PC-9 (cell line): ENCODE results near the gene WASHC1. TPM values are rescaled to one million over a fixed set of nuclear protein-coding genes. Genes with fewer than 3 reads are reported as not detected.
"Not testable (repeated sequence)": the region's sequence is repeated elsewhere in the genome, so short reads cannot be mapped to it uniquely, and the experiment has no call there.

Experiments used
- BruUV-seq: library from RNA; stranded (reverse); fragments of 400-500 nt; replicated peaks from 2 replicates; lab custom pipeline; 2021; lab: Mats Ljungman, UMichigan
- CTCF ChIA-PET: fragments of 300-600 bp; sonication (Branson Sonifier 250); formaldehyde crosslinking; loops from one replicate; lab custom pipeline; 2022; ENCODE audit warnings: antibody characterized with exemption; lab: Charles Lee
- POLR2A ChIA-PET: fragments of 300-600 bp; sonication (Branson Sonifier 250); formaldehyde crosslinking; loops from one replicate; lab custom pipeline; 2022; ENCODE audit warnings: antibody characterized with exemption; ENCODE audit not compliant: unreplicated experiment; lab: Charles Lee
- DNase-seq, 2 experiments: peaks; one replicate each; pipeline versions ENCODE4 v3.0.0 to v3.0.0-alpha.2; 2015 to 2022; ENCODE audit warnings: mixed read lengths in 1 of 2
- H2AFZ ChIP-seq: fragments of 200-600 bp; sonication (generic); 2 replicates; pipeline ENCODE4 v1.8.1; 2017; ENCODE audit warnings: antibody characterized with exemption
- H3F3A ChIP-seq: fragments of 200-600 bp; sonication (generic); 2 replicates; pipeline ENCODE4 v1.8.1; 2017; ENCODE audit warnings: antibody characterized with exemption, mild to moderate bottlenecking, low read depth; ENCODE audit not compliant: insufficient read depth
- H3K27ac ChIP-seq: fragments of 200-600 bp; sonication (generic); 2 replicates; pipeline ENCODE4 v1.6.1; 2016; ENCODE audit warnings: mixed run types
- H3K27me3 ChIP-seq: fragments of 200-600 bp; sonication (generic); 2 replicates; pipeline ENCODE4 v1.6.1; 2016; ENCODE audit warnings: low read depth, mixed run types; ENCODE audit not compliant: insufficient read depth
- H3K36me3 ChIP-seq: fragments of 200-600 bp; sonication (generic); 2 replicates; pipeline ENCODE4 v1.6.1; 2016; ENCODE audit warnings: low read depth, mixed run types
- H3K4me1 ChIP-seq: fragments of 200-600 bp; sonication (generic); replicated peaks from 2 replicates; pipeline ENCODE4 v1.6.1; 2016; ENCODE audit warnings: mixed run types; ENCODE audit not compliant: insufficient read depth
- H3K4me2 ChIP-seq: fragments of 200-600 bp; sonication (generic); 2 replicates; pipeline ENCODE4 v1.6.1; 2017; ENCODE audit warnings: mixed run types
- H3K4me3 ChIP-seq: fragments of 200-600 bp; sonication (generic); 2 replicates; pipeline ENCODE4 v1.6.1; 2016; ENCODE audit warnings: mixed run types
- H3K79me2 ChIP-seq: fragments of 200-600 bp; sonication (generic); 2 replicates; pipeline ENCODE4 v1.6.1; 2017; ENCODE audit warnings: low read depth, mixed run types
- H3K9me2 ChIP-seq: fragments of 200-600 bp; sonication (generic); 2 replicates; pipeline ENCODE4 v1.8.1; 2017; ENCODE audit warnings: mild to moderate bottlenecking; ENCODE audit not compliant: insufficient read depth
- H3K9me3 ChIP-seq: fragments of 200-600 bp; sonication (generic); 2 replicates; pipeline ENCODE4 v1.8.1; 2016; ENCODE audit warnings: low read depth; ENCODE audit not compliant: insufficient read depth
- H4K20me1 ChIP-seq: fragments of 200-600 bp; sonication (generic); 2 replicates; pipeline ENCODE4 v1.8.1; 2017; ENCODE audit not compliant: insufficient read depth
- intact Hi-C: fragments of 100-400 bp; cut with micrococcal nuclease; formaldehyde crosslinking; loops from one replicate; pipeline ENCODE4 v1.10.0; 2022; ENCODE audit not compliant: unreplicated experiment
- total RNA-seq: library from RNA; stranded (reverse); gene quantifications from 2 replicates; pipeline ENCODE4 v1.2.3, GENCODE V29; 2021

Gene WASHC1
- total RNA-seq, 1 experiment from 2014 or later = 19.0 TPM

GRCh38 chr9:48190-48842, 19.1 kb upstream of the WASHC1 start:
- not testable (repeated sequence) for BruUV-seq

GRCh38 chr9:46639-47271, 17.5 kb upstream of the WASHC1 start:
- DNase-seq, H3K9me2 ChIP-seq, H3K79me2 ChIP-seq, H3K36me3 ChIP-seq, H3K4me3 ChIP-seq, H3K27ac ChIP-seq, intact Hi-C loops, CTCF ChIA-PET, BruUV-seq, H3K4me1 ChIP-seq, H2AFZ ChIP-seq, H3K9me3 ChIP-seq, H3K27me3 ChIP-seq, H3F3A ChIP-seq, H4K20me1 ChIP-seq, H3K4me2 ChIP-seq, POLR2A ChIA-PET: not testable (repeated sequence)

More at GRCh38 chr9:48190-48842, 19.1 kb upstream of the WASHC1 start:
- POLR2A ChIA-PET, H3K9me3 ChIP-seq, H3K36me3 ChIP-seq, H2AFZ ChIP-seq, CTCF ChIA-PET, H3F3A ChIP-seq, H3K4me1 ChIP-seq, H4K20me1 ChIP-seq, H3K27me3 ChIP-seq, H3K27ac ChIP-seq, H3K4me3 ChIP-seq, H3K9me2 ChIP-seq, DNase-seq, H3K4me2 ChIP-seq, intact Hi-C loops, H3K79me2 ChIP-seq: not testable (repeated sequence)

GRCh38 chr9:46164-46563, 16.9 kb upstream of the WASHC1 start:
- H3K36me3 ChIP-seq, H3K27ac ChIP-seq, H3K4me2 ChIP-seq, H3K9me3 ChIP-seq, CTCF ChIA-PET, H3K79me2 ChIP-seq, POLR2A ChIA-PET, H3K4me3 ChIP-seq, intact Hi-C loops, H3K27me3 ChIP-seq, H3K9me2 ChIP-seq, DNase-seq, H3F3A ChIP-seq, H4K20me1 ChIP-seq, BruUV-seq, H2AFZ ChIP-seq, H3K4me1 ChIP-seq: not testable (repeated sequence)

GRCh38 chr9:45180-45878, 16.1 kb upstream of the WASHC1 start:
- BruUV-seq, POLR2A ChIA-PET, intact Hi-C loops, DNase-seq, H3K4me3 ChIP-seq, H3K4me2 ChIP-seq, H3K4me1 ChIP-seq, H4K20me1 ChIP-seq, H3K9me2 ChIP-seq, H3K9me3 ChIP-seq, H3K79me2 ChIP-seq, H3K36me3 ChIP-seq, H2AFZ ChIP-seq, H3K27me3 ChIP-seq, H3F3A ChIP-seq, CTCF ChIA-PET, H3K27ac ChIP-seq: not testable (repeated sequence)

- H3K79me2 ChIP-seq, H3K4me3 ChIP-seq, H3K9me2 ChIP-seq, H4K20me1 ChIP-seq, BruUV-seq, H3K4me2 ChIP-seq, H3K27ac ChIP-seq, H3K36me3 ChIP-seq, H3K4me1 ChIP-seq, intact Hi-C loops, CTCF ChIA-PET, POLR2A ChIA-PET, H2AFZ ChIP-seq, H3K9me3 ChIP-seq, DNase-seq, H3K27me3 ChIP-seq, H3F3A ChIP-seq: not testable (repeated sequence)
Measured at GRCh38 chr9:44416-44815, 15.2 kb upstream of the WASHC1 start.

- H3K79me2 ChIP-seq, H2AFZ ChIP-seq, intact Hi-C loops, H3K9me2 ChIP-seq, H3K27me3 ChIP-seq, H3K4me1 ChIP-seq, H3K4me2 ChIP-seq, POLR2A ChIA-PET, H3K9me3 ChIP-seq, H4K20me1 ChIP-seq, DNase-seq, H3F3A ChIP-seq, CTCF ChIA-PET, H3K27ac ChIP-seq, H3K4me3 ChIP-seq, H3K36me3 ChIP-seq, BruUV-seq: not testable (repeated sequence)
Measured at GRCh38 chr9:43636-44035, 14.4 kb upstream of the WASHC1 start.

GRCh38 chr9:43116-43515, 13.9 kb upstream of the WASHC1 start:
- H3K4me1 ChIP-seq, CTCF ChIA-PET, intact Hi-C loops, H3K27ac ChIP-seq, H3K27me3 ChIP-seq, H3K79me2 ChIP-seq, H3K36me3 ChIP-seq, H3F3A ChIP-seq, H2AFZ ChIP-seq, DNase-seq, H3K9me3 ChIP-seq, H3K9me2 ChIP-seq, H4K20me1 ChIP-seq, BruUV-seq, POLR2A ChIA-PET, H3K4me2 ChIP-seq, H3K4me3 ChIP-seq: not testable (repeated sequence)
